Panc1 (cell line): Measurements from ENCODE around the gene TULP4.

Source experiments
- CTCF ChIP-seq: fragments of 450-650 bp; IDR thresholded peaks from 2 replicates; pipeline ENCODE4 v1.5.1; 2017; ENCODE audit warnings: mild to moderate bottlenecking
- POLR2AphosphoS5 ChIP-seq: IDR thresholded peaks from 2 replicates; pipeline ENCODE4 v1.6.1; 2012; ENCODE audit warnings: mild to moderate bottlenecking, low read depth, low read length, moderate library complexity

DNA sequence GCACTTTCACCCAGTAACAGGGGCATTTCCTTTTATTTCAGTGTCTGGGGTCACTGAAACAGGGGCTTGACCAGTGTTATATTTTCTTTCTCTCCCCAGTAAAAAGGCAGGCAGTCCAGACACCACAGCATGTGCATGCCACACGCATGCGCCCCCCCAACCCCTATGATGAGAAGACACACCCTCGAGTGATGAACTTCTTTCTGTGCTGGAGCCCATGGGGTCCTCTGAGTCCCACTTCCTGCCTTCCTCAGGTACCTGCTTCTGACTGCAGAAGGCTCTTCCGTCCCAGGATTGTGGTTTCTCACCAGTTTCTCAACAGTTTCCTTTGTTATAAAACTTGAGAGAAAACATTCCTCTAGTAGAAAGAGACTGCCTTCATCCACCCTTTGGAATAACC is 201.9 kb downstream of the TULP4 start:
- TF ChIP-seq POLR2AphosphoS5, result no peak
- TF ChIP-seq CTCF, result no peak
